ENCODE measurements around the gene RLN1.
"Not testable (repeated sequence)": the region's sequence is repeated elsewhere in the genome, so short reads cannot be mapped to it uniquely, and the experiment has no call there.

Gene RLN1

GRCh38 chr9:5321058-5321457, 18.6 kb downstream of the RLN1 start:
- DNase-seq, result no peak

GRCh38 chr9:5316406-5316805, 23.3 kb downstream of the RLN1 start:
- not testable (repeated sequence) for DNase-seq

- no peak for DNase-seq
Measured at GRCh38 chr9:5315187-5315923, 24.3 kb downstream of the RLN1 start.

DNA sequence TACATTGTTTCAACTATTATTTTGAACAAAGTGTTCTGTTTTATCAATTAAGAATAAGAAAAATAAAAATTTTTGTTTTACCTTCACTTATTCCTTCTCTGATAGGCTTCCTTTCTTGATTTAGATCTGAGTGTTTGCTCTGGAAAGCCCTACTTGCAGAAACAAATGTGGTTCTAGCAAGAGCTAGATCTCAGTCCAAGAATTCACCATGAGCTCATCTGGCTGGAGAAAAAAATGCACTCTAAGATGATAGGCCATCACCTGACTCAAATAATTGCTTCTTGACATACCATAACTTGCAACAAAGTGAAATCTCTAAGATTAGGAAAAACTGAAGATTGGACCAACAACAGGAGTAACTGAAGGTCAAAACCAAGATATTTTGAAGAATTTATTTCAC, 28.8 kb downstream of the RLN1 start:
- no peak for DNase-seq

DNA sequence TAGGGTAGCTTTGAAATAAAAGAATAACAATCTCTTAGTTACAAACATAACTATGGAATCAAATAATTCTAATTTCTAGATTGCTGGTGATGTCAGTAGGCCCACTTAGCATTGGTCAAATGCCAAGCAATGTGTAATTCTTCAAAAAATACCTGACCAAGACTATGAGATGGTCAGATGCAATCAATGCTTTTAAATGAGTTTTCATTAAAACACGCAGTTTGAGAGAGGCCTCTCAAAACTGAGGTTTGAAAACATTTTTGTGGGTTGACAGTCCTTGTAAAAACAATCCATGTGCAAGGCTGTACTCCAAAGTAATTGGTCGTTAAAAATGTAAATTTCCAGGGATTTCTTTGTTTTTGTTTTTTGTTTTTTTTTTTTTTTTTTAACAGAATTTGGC, 33.9 kb downstream of the RLN1 start:
- no peak for DNase-seq

DNA sequence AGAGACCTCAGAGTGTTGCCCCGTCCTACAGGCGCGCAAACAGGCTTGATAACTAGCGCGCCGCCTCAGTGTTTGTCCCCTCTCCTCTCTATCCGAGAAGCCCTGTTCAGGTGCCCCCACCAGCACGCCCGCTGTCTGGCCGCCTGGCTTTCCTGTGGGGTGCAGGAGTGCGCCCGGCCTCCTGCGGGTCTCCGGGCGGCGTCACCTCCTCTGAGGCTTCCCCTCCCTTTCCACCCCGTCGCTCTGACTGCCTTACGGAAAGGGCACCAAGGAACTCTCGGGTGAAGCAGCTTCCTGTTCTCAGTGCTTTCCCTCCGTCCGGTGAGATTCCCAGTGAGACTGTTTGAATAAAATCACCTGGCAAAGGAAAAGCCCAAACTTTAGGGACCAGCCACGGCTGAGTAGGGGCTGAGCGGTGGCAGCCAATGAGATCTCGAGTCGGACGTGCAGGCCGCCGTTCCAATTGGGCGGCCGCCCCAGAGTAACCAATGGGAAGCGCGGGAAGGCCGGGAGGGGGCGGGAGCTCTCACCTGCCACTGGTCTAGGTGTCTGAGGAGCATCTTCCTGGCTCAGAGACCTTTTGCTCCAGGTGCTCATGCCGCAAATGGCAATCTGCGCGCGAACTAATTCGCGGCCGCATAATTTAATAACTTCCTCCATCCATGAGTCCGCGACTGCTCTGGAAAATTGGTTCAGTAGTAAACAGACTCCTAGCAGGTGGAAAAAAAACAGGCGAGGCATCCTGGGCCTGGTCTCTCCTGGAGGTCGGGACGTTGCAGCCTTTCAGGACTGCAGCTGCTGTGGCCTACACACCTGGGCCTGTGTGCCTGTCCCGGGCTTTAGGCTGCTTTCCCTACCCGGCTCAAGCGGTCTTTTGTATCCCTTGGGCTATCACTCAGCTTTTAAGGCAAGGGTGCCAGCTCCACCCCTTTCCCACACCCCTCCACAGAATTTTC, 35.6 kb downstream of the RLN1 start, which contains the start of gene RLN2:
TSS of gene RLN2 (minus strand) at position 877 of the 956 bp plus-strand sequence. CDS start at position 741, 136 bp downstream.
- DNase-seq, result not testable (repeated sequence)

- DNase-seq, result no peak
Measured at GRCh38 chr9:5301544-5301943, 38.1 kb downstream of the RLN1 start.

GRCh38 chr9:5292141-5292540, 47.5 kb downstream of the RLN1 start:
- no peak for DNase-seq

- DNase-seq, result no peak
Measured at GRCh38 chr9:5288591-5288990, 51.1 kb downstream of the RLN1 start.

- no peak for DNase-seq
Measured at GRCh38 chr9:5286262-5286661, 53.4 kb downstream of the RLN1 start.

All from NCI-H187 treated with DMSO at 0.1 percent for 48 hours (cell line).